Measurements from ENCODE around the gene HAP1.
A peak's percentile ranks its signal among the peaks of the same experiment; 100 is the strongest.
"Not testable (repeated sequence)": the region's sequence is repeated elsewhere in the genome, so short reads cannot be mapped to it uniquely, and the experiment has no call there.

The HAP1 gene

GRCh38 chr17:41689497-41690299 is 44.7 kb downstream of the HAP1 start:
- peak; percentile 21 for DNase-seq (ENCODE audit: low read depth)

GRCh38 chr17:41688641-41689496 is 45.6 kb downstream of the HAP1 start, which contains the start of gene EIF1:
TSS of gene EIF1 (plus strand) at chr17:41688885. CDS start at chr17:41689039, 154 bp downstream.
- peak; percentile 100 for DNase-seq (ENCODE audit: low read depth)

GRCh38 chr17:41687828-41688640 is 46.4 kb downstream of the HAP1 start:
- peak; percentile 49 for DNase-seq (ENCODE audit: low read depth)

- DNase-seq (ENCODE audit: low read depth), result no peak
Observed at GRCh38 chr17:41686281-41686680, 48.2 kb downstream of the HAP1 start.

- not testable (repeated sequence) for DNase-seq (ENCODE audit: low read depth)
Observed at GRCh38 chr17:41685753-41686152, 48.7 kb downstream of the HAP1 start.

- no peak for DNase-seq (ENCODE audit: low read depth)
Observed at GRCh38 chr17:41684035-41684434, 50.4 kb downstream of the HAP1 start.

GRCh38 chr17:41683441-41684007 is 50.9 kb downstream of the HAP1 start:
- no peak for DNase-seq (ENCODE audit: low read depth)

GRCh38 chr17:41682631-41683030 is 51.8 kb downstream of the HAP1 start:
- no peak for DNase-seq (ENCODE audit: low read depth)

- DNase-seq (ENCODE audit: low read depth), result no peak
Observed at GRCh38 chr17:41681776-41682175, 52.7 kb downstream of the HAP1 start.

GRCh38 chr17:41680426-41681040 is 53.9 kb downstream of the HAP1 start:
- no peak for DNase-seq (ENCODE audit: low read depth)

GRCh38 chr17:41679740-41680425 is 54.6 kb downstream of the HAP1 start:
- no peak for DNase-seq (ENCODE audit: low read depth)

- DNase-seq (ENCODE audit: low read depth), result peak; percentile 19
Observed at GRCh38 chr17:41678907-41679739, 55.3 kb downstream of the HAP1 start.

GRCh38 chr17:41678411-41678906 is 56.0 kb downstream of the HAP1 start:
- no peak for DNase-seq (ENCODE audit: low read depth)

- no peak for DNase-seq (ENCODE audit: low read depth)
Observed at GRCh38 chr17:41676058-41676419, 58.4 kb downstream of the HAP1 start.

GRCh38 chr17:41675157-41676057 is 59.0 kb downstream of the HAP1 start:
- DNase-seq (ENCODE audit: low read depth), result not testable (repeated sequence)

Data from activated T-helper 9 cell treated with anti-CD3 and anti-CD28 coated beads, Interleukin-2, amount 50 U/mL, for 16 hours (primary cell).